B cell (primary cell): ENCODE data around the gene RNF220. TPM values are rescaled to one million over a fixed set of nuclear protein-coding genes. Genes with fewer than 3 reads are reported as not detected.

ENCODE experiments used
- ATAC-seq: fragments of 200-7000 bp; cut with Tn5 transposase; one replicate; pipeline ENCODE4 v1.10.0; 2021; ENCODE audit warnings: low read depth, mild to moderate bottlenecking, moderate number of reproducible peaks, moderate library complexity
- CTCF ChIA-PET: fragments of 350-600 bp; sonication (Branson Sonifier 250); formaldehyde crosslinking; loops from one replicate; lab custom pipeline; 2021; ENCODE audit warnings: antibody characterized with exemption, inconsistent platforms; lab: Charles Lee
- POLR2A ChIA-PET: fragments of 350-600 bp; sonication (Branson Sonifier 250); formaldehyde crosslinking; loops from one replicate; lab custom pipeline; 2021; ENCODE audit warnings: antibody characterized with exemption; lab: Charles Lee
- DNase-seq: peaks from one replicate; pipeline ENCODE4 v3.0.0; 2013
- H2AFZ ChIP-seq: 2 replicates; pipeline ENCODE4 v1.6.1; 2012; ENCODE audit warnings: mild to moderate bottlenecking, low read depth, low read length; ENCODE audit not compliant: insufficient read depth, poor library complexity, severe bottlenecking
- H3K27ac ChIP-seq, 2 donors: 1 replicate in 1 of 2; 2 replicates in 1 of 2; pipeline ENCODE4 v1.5.1; 2012 to 2013; ENCODE audit warnings: low read length in 2 of 2, mild to moderate bottlenecking in 2 of 2, moderate library complexity in 1 of 2
- H3K27me3 ChIP-seq, 4 experiments: fragments of 200-600 bp in 1 of 4; sonication (generic) in 1 of 4; replicated peaks in 1 of 4; 1 replicate in 2 of 4; 2 replicates in 2 of 4; pipeline versions ENCODE4 v1.6.1 to v1.7.0; 2013 to 2016; ENCODE audit warnings: low read length in 3 of 4, mild to moderate bottlenecking in 2 of 4, mixed read lengths in 1 of 4, moderate library complexity in 1 of 4; ENCODE audit not compliant: insufficient read depth in 4 of 4, control insufficient read depth in 3 of 4; ENCODE audit errors: control extremely low read depth in 1 of 4
- H3K36me3 ChIP-seq, 2 experiments: replicated peaks in 1 of 2; 1 replicate in 1 of 2; 2 replicates in 1 of 2; pipeline versions ENCODE4 v1.6.1 to v1.7.1; 2013; ENCODE audit warnings: low read length in 1 of 2; ENCODE audit not compliant: insufficient read depth in 2 of 2, control insufficient read depth in 1 of 2; ENCODE audit errors: control extremely low read depth in 1 of 2, extremely low read depth in 1 of 2
- H3K4me1 ChIP-seq, 2 donors: fragments of 200-600 bp in 1 of 2; sonication (generic) in 1 of 2; 1 replicate in 1 of 2; 2 replicates in 1 of 2; pipeline versions ENCODE4 v1.5.1 to v1.6.1; 2013 to 2017; ENCODE audit warnings: low read length in 2 of 2; ENCODE audit not compliant: control insufficient read depth in 2 of 2, insufficient read depth in 2 of 2
- H3K4me2 ChIP-seq: replicated peaks from 2 replicates; pipeline ENCODE3; 2012; ENCODE audit warnings: mild to moderate bottlenecking, low read depth, low read length; ENCODE audit not compliant: poor library complexity, severe bottlenecking
- H3K4me3 ChIP-seq, 5 experiments: fragments of 200-600 bp in 1 of 5; sonication (generic) in 1 of 5; 1 replicate in 3 of 5; 2 replicates in 2 of 5; pipeline versions ENCODE4 v1.5.1 to v1.7.0; 2011 to 2016; ENCODE audit warnings: low read length in 4 of 5, mild to moderate bottlenecking in 4 of 5, low read depth in 2 of 5, control low read depth in 1 of 5, moderate library complexity in 1 of 5; ENCODE audit not compliant: insufficient read depth in 1 of 5; ENCODE audit errors: control extremely low read depth in 1 of 5, extremely low read depth in 1 of 5
- H3K79me2 ChIP-seq: fragments of 200-600 bp; sonication (generic); one replicate; pipeline ENCODE4 v1.6.0; 2016; ENCODE audit warnings: low read length; ENCODE audit not compliant: control insufficient read depth, insufficient read depth
- H3K9ac ChIP-seq: fragments of 200-600 bp; sonication (generic); 2 replicates; pipeline ENCODE4 v1.6.1; 2017; ENCODE audit warnings: mild to moderate bottlenecking, low read length, moderate library complexity
- H3K9me3 ChIP-seq, 3 donors: one replicate each; pipeline versions ENCODE4 v1.6.1 to v1.7.1; 2013; ENCODE audit warnings: low read length in 2 of 3; ENCODE audit not compliant: control insufficient read depth in 2 of 3, insufficient read depth in 1 of 3; ENCODE audit errors: control extremely low read depth in 1 of 3
- H4K20me1 ChIP-seq: 2 replicates; pipeline ENCODE4 v1.6.0; 2012; ENCODE audit warnings: mild to moderate bottlenecking, low read length; ENCODE audit not compliant: insufficient read depth, control insufficient read depth, poor library complexity, severe bottlenecking
- H3K27ac Mint-ChIP-seq: one replicate; pipeline ENCODE4 v1.8.0; 2021; ENCODE audit warnings: mixed read lengths
- H3K27me3 Mint-ChIP-seq: one replicate; pipeline ENCODE4 v1.8.0; 2021; ENCODE audit warnings: mixed read lengths
- H3K4me1 Mint-ChIP-seq: one replicate; pipeline ENCODE4 v1.8.0; 2021; ENCODE audit warnings: mixed read lengths
- H3K4me3 Mint-ChIP-seq: one replicate; pipeline ENCODE4 v1.8.0; 2021; ENCODE audit warnings: mixed read lengths
- H3K9me3 Mint-ChIP-seq: one replicate; pipeline ENCODE4 v1.8.0; 2022; ENCODE audit warnings: mixed read lengths; ENCODE audit not compliant: insufficient read depth
- CTCF ChIP-seq: fragments of 200-600 bp; IDR thresholded peaks from one replicate; pipeline ENCODE4 v1.8.0; 2022; ENCODE audit warnings: antibody characterized with exemption, mild to moderate bottlenecking
- EZH2 ChIP-seq: IDR thresholded peaks from 2 replicates; pipeline ENCODE4 v1.6.1; 2012; ENCODE audit warnings: borderline replicate concordance, low read depth, mild to moderate bottlenecking, moderate library complexity, low read length; ENCODE audit not compliant: insufficient read depth, poor library complexity, severe bottlenecking
- WGBS: methylation state at CpG from one replicate; pipeline ENCODE4 v1.1.5; 2013; ENCODE audit warnings: missing lambda C conversion rate; ENCODE audit not compliant: insufficient coverage; 5-methylcytosine and 5-hydroxymethylcytosine counted together
- intact Hi-C: fragments of 100-400 bp; cut with micrococcal nuclease; formaldehyde crosslinking; loops from one replicate; pipeline ENCODE4 v1.10.0; 2022
- polyA plus RNA-seq: library from polyadenylated mRNA; depleted of rRNA; stranded (reverse); fragments of >200 nt; gene quantifications from 2 replicates; pipeline ENCODE4 v1.2.3, GENCODE V29; 2012
- total RNA-seq, 2 donors: library from RNA; stranded (reverse); fragments of 120-200 nt in 1 of 2; gene quantifications; 1 replicate in 1 of 2; 2 replicates in 1 of 2; pipeline versions ENCODE4 v1.2.3 to v1.2.4, GENCODE V29; 2013 to 2022

RNF220 gene
- total and polyA plus RNA-seq, 2 donors (not counting 1 experiment from before 2014, with no cell fraction given): 115 to 141 TPM

DNA sequence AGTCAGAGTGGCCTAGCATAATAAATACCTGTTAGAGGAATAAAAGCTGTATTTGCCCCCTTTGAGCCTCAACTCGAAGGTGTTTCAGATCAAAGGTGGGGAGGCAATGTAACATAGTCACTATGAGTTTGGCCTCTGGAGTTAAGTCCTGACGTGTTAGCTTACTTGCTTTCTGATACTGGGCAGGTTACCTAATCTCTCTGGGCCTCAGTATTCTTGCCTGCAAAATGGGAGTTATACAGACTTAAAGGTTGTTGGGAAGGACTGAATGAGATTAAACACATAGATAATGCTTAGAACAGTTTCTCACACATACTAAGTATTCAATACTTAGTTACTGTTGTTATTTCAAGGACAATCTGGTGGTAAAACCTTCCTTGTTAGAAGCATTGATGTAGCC, 15.5 kb downstream of the RNF220 start:
- Histone ChIP-seq H3K36me3 (no peaks in the 10 kb centered on the region), H3K4me3 (no peak overlapping the region), H4K20me1 (no peaks in the 10 kb centered on the region), H2AFZ (no peak overlapping the region), H3K4me2 (no peak overlapping the region), H3K27me3 (peaks cover 0 to 82% (median 71%) of the 10 kb centered on the region in 4 experiments), H3K9me3 (peaks cover 0 to 7% (median 0%) of the 10 kb centered on the region in 3 donors), H3K9ac (no peak overlapping the region), H3K4me1 (peaks cover 19 to 26% of the 10 kb centered on the region in 2 donors), H3K79me2 (no peaks in the 10 kb centered on the region), H3K27ac (no peak overlapping the region)
- Mint-ChIP-seq H3K27me3 (peaks cover 75% of the 10 kb centered on the region), H3K27ac (no peak overlapping the region), H3K4me3 (no peak overlapping the region), H3K9me3 (no peaks in the 10 kb centered on the region), H3K4me1 (peaks cover 19% of the 10 kb centered on the region)
- WGBS: 79% methylated on average over 2 of the region's 2 CpGs
- TF ChIP-seq CTCF (no peak), EZH2 (no peak)
- POLR2A ChIA-PET: no interaction called here
- CTCF ChIA-PET: interaction anchor here (0.6 to 1.2 kb wide), 2 partner anchors 9 to 241 kb away, joined by 3 to 4 read pairs; no protein-coding TSS in a partner anchor
- DNase-seq (no peak), ATAC-seq (no peak)
- intact Hi-C loops: no loop called here

- H2AFZ ChIP-seq: no peak overlapping the region
- peaks cover 0 to 7% (median 0%) of the 10 kb centered on the region in 3 donors for H3K9me3 ChIP-seq
- no peaks in the 10 kb centered on the region for H3K36me3 ChIP-seq
- no peaks in the 10 kb centered on the region for H3K9me3 Mint-ChIP-seq
- H3K27me3 ChIP-seq: peaks cover 0 to 79% (median 66%) of the 10 kb centered on the region in 4 experiments
- no peak overlapping the region for H3K9ac ChIP-seq
- H4K20me1 ChIP-seq: no peaks in the 10 kb centered on the region
- ATAC-seq (no peak), DNase-seq (no peak)
- peaks cover 19% of the 10 kb centered on the region for H3K4me1 Mint-ChIP-seq
- WGBS: 67% methylated on average over 1 of the region's 4 CpGs
- no peak overlapping the region for H3K4me2 ChIP-seq
- peaks cover 19 to 26% of the 10 kb centered on the region in 2 donors for H3K4me1 ChIP-seq
- TF ChIP-seq CTCF: no peak
- TF ChIP-seq EZH2: no peak
- H3K4me3 Mint-ChIP-seq: no peak overlapping the region
- no peak overlapping the region for H3K27ac ChIP-seq
- H3K4me3 ChIP-seq: no peak overlapping the region
- POLR2A ChIA-PET: no interaction called here
- intact Hi-C loops: no loop called here
- CTCF ChIA-PET: no interaction called here
- no peaks in the 10 kb centered on the region for H3K79me2 ChIP-seq
- peaks cover 74% of the 10 kb centered on the region for H3K27me3 Mint-ChIP-seq
- no peak overlapping the region for H3K27ac Mint-ChIP-seq
Measured at GRCh38 chr1:44421446-44421884, 16.4 kb downstream of the RNF220 start.
